Measurements from ENCODE around the gene CAPZB.

The CAPZB gene

DNA sequence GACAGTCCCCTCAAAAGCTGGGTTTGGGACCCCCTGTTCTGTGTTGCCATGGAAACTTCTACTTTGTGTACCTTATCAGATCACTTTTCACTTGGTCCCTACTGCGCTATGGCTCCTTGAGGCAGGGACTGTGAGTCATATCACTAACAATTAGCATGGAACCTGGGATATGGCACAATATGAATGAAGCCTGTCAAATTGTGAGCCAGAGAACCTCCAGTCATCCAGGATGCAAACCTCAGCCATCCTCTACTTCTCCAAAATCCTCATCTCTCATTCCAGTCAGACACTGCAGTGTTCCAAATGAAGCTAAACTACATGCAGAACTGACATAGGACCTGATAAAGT, 11.2 kb upstream of the CAPZB start:
- TF ChIP-seq, protein P1, sequence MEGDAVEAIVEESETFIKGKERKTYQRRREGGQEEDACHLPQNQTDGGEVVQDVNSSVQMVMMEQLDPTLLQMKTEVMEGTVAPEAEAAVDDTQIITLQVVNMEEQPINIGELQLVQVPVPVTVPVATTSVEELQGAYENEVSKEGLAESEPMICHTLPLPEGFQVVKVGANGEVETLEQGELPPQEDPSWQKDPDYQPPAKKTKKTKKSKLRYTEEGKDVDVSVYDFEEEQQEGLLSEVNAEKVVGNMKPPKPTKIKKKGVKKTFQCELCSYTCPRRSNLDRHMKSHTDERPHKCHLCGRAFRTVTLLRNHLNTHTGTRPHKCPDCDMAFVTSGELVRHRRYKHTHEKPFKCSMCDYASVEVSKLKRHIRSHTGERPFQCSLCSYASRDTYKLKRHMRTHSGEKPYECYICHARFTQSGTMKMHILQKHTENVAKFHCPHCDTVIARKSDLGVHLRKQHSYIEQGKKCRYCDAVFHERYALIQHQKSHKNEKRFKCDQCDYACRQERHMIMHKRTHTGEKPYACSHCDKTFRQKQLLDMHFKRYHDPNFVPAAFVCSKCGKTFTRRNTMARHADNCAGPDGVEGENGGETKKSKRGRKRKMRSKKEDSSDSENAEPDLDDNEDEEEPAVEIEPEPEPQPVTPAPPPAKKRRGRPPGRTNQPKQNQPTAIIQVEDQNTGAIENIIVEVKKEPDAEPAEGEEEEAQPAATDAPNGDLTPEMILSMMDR (IDR thresholded peaks at IDR 0.05; ENCODE audit: low read depth, low read length, missing control alignments) = no peak
- no peak overlapping the region for H3K4me3 ChIP-seq (ENCODE audit: low read depth, low read length)
- DNase-seq (ENCODE audit: low read depth) = no peak

DNA sequence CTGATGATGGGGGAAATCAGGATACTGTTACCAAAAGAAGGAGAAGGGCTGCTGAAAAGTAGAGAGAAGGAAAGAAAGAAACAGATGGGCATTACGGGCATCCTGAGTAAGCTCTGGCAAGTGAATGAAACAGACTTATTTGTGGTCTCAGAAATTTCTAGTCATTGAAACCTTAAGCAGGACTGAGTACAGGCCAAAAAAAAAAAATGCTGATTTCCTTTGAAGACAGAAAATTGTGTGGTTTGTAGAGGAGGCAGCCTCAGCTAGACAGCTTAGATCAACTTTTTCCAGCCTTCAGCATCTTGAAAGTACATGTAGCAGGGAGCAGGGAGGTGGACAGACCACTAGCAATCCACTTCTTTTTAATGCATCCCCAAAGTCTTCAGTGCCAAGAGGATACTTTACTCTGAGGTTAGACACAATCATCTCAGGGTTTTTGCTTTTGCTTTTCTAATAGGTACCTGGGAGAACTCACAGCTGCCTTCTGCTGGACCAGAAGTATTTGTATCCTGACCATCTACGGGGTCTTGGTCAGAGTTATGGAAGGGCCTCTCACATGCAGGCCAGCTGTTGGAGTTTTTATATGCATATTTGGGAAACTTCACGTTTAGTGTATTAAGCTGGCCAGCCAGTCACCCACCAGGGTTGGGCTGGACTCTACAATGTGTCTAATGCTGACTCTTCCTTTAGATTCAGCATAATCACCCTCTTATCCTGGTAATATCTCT, 10.6 kb upstream of the CAPZB start:
- no peak overlapping the region for H3K4me3 ChIP-seq (ENCODE audit: low read depth, low read length)
- TF ChIP-seq, protein P1 (IDR thresholded peaks at IDR 0.05; ENCODE audit: low read depth, low read length, missing control alignments) = no peak
- DNase-seq (ENCODE audit: low read depth) = no peak

DNA sequence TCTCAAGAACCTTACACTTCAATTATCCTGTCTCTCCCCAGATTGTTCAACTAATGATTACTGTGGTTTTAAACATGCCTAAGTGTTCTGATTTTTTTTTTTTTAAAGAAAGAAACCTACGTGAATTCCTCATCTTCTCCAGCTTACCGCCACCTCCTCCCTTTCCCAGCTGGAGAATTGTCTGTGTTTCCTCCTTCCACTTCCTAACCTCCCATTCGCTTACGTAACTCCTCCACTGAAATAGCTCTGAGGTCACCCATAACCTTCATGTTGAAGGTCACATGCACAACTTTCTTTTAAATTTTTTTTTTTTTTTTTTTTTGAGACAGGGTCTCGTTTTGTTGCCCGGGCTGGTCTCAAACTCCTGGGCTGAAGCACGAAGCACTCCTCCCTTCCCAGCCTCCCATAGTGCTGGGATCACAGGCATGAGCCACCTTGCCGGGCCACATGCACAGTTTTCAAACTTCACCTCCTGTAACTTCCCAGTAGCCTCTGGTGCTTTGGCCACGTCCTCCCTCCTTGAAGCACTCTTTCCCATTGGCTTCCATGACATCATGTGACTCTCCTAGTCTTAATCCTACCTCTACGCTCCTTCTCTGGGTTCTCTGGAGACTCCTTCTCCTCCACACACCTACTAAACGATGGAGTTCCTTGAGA, 9.8 kb upstream of the CAPZB start:
- no peak for DNase-seq (ENCODE audit: low read depth)
- TF ChIP-seq, protein P1 (IDR thresholded peaks at IDR 0.05; ENCODE audit: low read depth, low read length, missing control alignments) = no peak
- H3K4me3 ChIP-seq (ENCODE audit: low read depth, low read length) = no peak overlapping the region

DNA sequence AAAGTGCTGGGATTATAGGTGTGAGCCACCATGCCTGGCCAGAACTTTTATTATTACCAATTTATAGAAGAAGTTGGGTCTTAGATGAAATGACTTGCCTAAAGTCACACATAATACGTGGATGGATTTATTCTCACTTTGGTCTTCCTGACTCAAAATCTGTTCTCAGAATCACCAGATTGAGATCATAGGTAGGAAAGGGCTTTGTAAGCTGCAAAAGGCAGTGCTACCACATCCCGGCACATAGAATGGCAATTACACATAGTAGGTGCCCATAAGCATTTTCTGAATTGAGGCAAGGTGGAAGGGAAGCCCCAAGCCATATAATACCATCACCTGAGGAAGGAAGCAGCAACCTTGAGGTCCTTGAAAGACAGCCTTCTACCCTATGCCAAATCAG, 8.2 kb upstream of the CAPZB start:
- H3K4me3 ChIP-seq (ENCODE audit: low read depth, low read length) = no peak overlapping the region
- TF ChIP-seq, protein P1 (IDR thresholded peaks at IDR 0.05; ENCODE audit: low read depth, low read length, missing control alignments) = no peak
- DNase-seq (ENCODE audit: low read depth) = no peak

DNA sequence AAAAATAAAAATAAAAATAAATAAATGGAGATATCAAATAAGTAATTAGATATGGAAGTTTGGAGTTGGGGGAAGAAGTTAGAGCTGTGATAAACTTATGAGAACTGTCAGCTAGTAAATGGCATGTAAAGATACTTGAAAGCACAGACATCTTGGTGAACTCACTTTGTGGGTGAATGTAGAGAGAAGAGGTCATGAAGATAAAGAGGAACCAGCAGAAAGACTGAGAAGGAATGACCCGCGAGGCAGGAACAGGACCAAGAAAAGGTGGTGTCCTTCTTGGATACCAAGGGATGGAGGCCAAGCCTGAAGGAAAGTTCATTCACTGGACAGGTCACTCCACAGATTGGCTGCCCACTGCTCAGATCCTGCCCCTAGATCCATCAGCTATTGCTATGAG, 4.7 kb upstream of the CAPZB start:
- TF ChIP-seq, protein P1 (IDR thresholded peaks at IDR 0.05; ENCODE audit: low read depth, low read length, missing control alignments) = no peak
- DNase-seq (ENCODE audit: low read depth) = no peak
- H3K4me3 ChIP-seq (ENCODE audit: low read depth, low read length) = no peak overlapping the region

DNA sequence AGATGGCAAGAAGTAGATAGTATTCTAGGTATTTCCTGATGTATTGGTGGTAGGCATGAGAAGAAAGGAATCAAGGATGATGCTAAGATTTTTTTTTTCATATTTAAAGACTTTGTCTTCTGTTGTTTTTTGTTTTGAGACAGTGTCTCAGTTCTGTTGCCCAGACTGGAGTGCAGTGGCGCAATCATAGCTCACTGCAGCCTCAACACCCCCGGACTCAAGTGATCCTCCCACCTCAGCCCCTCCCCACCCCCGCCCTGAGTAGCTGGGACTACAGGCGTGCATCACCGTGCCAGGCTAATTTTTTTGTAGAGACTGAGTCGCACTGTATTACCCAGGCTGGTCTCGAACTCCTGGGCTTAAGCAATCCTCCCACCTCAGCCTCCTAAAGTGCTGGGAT, 2.8 kb upstream of the CAPZB start:
- no peak overlapping the region for H3K4me3 ChIP-seq (ENCODE audit: low read depth, low read length)
- TF ChIP-seq, protein P1 (IDR thresholded peaks at IDR 0.05; ENCODE audit: low read depth, low read length, missing control alignments) = no peak
- no peak for DNase-seq (ENCODE audit: low read depth)
